GM12892 (cell line): ENCODE results near the gene TSPAN4.

ENCODE experiments used
- DNase-seq: peaks from one replicate; pipeline ENCODE4 v3.0.0; 2011; ENCODE audit not compliant: insufficient read length
- FAIRE-seq: peaks from 2 replicates; lab custom pipeline; 2011; peaks lifted over from hg19 to GRCh38; lab: Jason Lieb, UNC
- POLR2A ChIP-seq: IDR thresholded peaks from 2 replicates; pipeline ENCODE4 v1.6.1; 2011; ENCODE audit warnings: low read depth, low read length, control low read depth
- POLR2AphosphoS5 ChIP-seq: IDR thresholded peaks from 2 replicates; pipeline ENCODE4 v1.6.1; 2011; ENCODE audit warnings: low read depth, low read length, control low read depth
- TAF1 ChIP-seq: IDR thresholded peaks from 2 replicates; pipeline ENCODE4 v1.6.1; 2011; ENCODE audit warnings: low read depth, mild to moderate bottlenecking, control low read depth, low read length, borderline replicate concordance

The TSPAN4 gene

DNA sequence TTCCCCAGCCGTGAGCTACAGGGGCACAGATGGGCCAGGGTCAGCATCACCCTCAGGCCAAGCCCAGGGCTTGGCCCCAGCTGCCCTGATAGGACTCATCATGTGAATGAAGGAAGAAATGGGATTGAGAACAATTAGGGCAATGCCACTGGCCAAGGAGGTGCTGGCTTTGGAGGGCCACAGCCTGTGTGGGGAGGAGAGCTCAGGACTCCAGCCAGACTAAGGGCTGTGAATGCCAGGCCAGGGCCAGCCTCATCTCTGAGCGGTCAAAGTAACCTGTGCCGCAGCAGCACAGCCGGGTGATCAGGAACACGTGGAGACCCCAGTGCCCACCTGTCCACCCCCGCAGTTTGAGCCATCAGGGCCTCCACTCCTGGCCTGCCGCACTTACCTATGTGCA lies 57.9 kb downstream of the TSPAN4 start:
- TF ChIP-seq POLR2A = no peak
- DNase-seq (no peak), FAIRE-seq (no peak)

DNA sequence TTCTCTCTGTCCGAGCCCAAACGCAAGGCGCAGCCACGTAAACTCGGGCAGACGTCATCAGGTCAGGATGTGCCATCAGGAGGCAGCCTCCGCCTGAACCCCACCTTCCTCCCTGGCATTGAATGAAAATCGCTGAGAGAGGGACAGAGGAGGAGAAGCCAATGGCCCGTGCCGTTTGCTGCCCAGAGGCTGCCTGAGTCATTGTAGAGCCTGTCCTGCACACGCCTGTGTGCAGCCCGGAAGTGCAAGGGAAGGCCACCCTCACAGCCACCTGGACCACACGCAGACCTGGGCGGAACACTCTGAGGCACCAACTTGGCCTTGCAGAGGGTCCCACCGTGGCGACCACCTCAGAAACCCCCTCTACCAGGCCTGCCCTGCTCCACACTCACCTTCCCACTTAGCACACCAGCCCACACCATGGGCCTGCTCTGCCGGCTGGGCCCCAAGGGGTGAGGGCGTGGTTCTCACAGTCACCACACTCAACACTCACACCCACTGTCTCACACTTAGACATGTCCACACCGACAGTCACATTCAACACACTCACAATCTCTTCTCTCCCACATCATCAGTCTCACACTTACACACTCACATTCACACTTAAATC lies 58.9 kb downstream of the TSPAN4 start:
- no peak for DNase-seq
- FAIRE-seq = no peak

DNA sequence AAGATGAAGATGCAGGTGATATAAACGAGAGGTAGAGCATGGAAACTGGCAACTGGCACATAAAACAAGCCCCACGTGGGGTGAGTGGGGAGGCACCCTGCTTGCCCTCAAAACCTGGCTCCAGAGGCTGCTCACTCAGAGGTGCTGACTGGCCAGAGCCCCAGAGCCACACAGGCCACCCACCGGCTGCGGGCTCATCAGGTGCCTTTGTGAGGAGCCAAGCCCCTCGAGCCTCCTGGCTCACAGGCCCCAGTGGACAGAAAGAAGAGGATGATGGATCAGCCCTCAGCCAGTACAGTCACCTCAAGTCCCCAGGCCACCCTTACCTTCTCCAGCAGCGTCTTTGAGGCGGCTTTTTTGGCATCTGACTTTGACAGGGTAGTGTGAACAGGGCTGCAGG lies 61.7 kb downstream of the TSPAN4 start:
- no peak for DNase-seq
- TF ChIP-seq TAF1 = no peak
- no peak for TF ChIP-seq POLR2AphosphoS5
- TF ChIP-seq POLR2A = no peak
- FAIRE-seq = no peak

More for the DNA sequence above, 58.9 kb downstream of the TSPAN4 start:
- TF ChIP-seq POLR2A = no peak
- TF ChIP-seq TAF1 = no peak
- no peak for TF ChIP-seq POLR2AphosphoS5

DNA sequence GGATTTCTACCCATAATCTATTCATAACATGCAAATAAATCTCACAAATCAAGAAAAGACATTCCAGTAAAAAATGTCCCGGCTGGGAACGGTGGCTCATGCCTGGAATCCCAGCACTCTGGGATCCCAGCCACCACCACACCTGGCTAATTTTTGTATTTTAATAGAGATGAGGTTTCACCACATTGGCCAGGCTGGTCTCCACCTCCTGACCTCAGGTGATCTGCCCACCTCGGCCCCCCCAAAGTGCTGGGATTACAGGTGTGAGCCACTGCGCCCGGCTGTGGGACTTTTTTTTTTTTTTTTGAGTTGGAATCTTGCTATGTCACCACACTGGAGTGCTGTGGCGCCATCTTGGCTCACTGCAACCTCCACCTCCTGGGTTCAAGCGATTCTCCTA lies 63.3 kb downstream of the TSPAN4 start:
- FAIRE-seq = no peak
- TF ChIP-seq POLR2AphosphoS5 (no peak), POLR2A (no peak), TAF1 (no peak)
- DNase-seq = no peak

DNA sequence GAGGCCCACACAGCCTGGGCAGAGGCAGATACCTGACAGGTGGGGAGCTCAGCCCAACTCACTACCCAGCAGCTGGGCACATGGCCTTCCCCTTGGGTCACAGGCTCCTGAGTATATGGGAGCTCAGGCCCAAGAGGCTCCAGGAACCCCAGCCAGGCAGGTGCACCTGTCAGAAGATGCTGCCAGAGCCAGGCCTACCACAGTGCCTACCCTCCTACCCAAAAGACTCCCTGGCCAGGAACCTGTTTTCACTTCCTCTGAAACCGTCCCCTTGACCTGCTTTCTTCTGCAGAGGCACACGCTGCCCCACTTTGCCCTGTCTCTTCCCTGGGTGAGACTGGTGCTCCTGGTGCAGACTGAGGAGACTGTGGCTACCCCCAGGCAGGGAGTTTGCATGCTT lies 65.0 kb downstream of the TSPAN4 start:
- peak; percentile 64 for FAIRE-seq
- TF ChIP-seq TAF1 = no peak

DNA sequence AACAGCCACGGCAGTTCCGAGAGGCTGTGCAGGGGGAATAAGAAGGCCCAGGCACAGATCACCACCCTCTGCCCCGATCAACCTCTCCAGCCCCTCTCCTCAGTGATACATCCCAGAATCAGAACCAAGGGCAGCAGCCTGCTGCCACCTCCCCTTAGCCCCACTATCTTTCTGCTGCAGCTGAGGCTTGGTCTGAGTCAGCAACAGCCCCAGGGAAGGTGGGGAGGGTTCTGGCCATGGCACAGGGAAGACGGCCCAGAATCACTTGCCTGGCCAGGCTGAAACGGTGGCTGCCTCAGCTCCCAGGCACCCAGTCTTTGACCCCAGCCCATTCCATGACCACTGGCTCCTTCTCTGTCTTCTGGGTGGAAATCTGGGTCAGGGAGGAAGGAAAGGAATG lies 65.6 kb downstream of the TSPAN4 start:
- DNase-seq = no peak
- no peak for FAIRE-seq
- TF ChIP-seq TAF1 = no peak
- no peak for TF ChIP-seq POLR2A
- no peak for TF ChIP-seq POLR2AphosphoS5

More for the DNA sequence above, 65.0 kb downstream of the TSPAN4 start:
- no peak for DNase-seq

DNA sequence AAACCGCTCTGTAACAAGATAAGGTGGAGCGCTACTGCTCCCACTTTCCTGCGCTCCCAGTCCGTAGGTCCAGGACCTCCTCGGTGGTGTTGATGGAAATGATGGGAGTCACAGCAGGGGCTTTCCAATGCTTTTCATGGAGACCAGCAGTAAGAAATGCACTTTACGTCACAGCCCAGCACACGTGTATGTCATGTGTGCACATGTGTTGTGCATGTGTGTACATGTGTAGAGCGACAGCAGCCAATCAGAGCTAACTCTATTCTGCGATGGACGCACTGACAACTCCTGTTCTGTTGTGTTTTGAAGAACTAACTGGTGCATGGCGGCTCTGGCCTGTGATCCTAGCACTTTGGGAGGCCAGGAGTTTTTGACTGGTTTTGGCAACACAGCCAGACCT lies 66.8 kb downstream of the TSPAN4 start:
- DNase-seq = no peak
- peak; percentile 5 for FAIRE-seq
- TF ChIP-seq POLR2AphosphoS5 (no peak), TAF1 (no peak), POLR2A (no peak)

DNA sequence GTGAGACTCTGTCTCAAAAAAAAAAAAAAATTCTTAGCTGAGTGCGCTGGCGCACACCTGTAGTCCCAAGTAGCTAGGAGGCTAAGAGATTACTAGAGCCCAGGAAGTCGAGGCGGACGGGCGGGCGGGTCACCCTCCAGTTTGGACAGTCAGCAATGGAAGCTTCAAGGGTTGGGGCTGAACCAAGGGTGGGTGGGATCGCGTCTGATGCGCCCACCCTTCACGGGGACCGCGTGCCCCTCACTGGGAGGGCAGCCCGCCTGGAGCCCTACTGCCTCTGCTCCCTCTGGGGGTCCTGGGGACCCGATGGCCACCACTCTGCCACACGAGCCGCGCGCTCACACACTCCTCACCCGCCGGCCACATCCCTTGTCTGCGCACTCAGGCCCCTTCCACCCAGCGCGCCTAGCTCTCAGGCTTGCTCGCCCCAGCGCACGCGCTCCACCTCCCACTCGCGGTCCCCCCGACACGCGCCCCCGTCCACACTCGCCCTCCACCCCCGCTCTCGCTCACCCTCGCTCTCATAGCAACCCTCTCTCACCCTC lies 67.5 kb downstream of the TSPAN4 start:
- TF ChIP-seq TAF1 (no peak), POLR2AphosphoS5 (no peak), POLR2A (no peak)
- FAIRE-seq = no peak

DNA sequence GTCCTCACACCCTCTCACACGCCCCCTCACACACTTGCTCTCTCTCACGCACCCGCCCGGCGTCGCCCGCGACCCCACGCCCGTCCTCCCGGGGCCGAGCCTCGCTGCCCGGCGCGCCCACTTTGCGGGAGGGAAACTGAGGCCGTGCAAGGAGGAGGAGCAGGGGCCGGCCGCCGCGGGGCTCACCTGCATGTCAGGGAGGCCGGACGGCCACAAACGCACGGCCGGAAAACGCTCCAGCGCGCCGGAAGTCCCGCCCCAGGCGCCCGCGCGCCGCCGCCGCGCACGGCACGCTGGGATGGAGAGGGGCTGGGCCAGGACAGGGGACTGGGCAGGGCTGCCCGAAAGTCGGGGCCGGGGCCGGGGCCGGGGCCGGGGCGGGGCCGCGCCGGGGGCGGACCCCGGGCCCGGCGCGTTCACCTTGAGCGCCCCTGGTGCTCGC lies 68.0 kb downstream of the TSPAN4 start, which contains the start of gene CHID1:
CHID1 (minus strand) TSS at position 222 of the 442 bp plus-strand sequence. CDS start 5,994 bp downstream, outside the sequence.
- FAIRE-seq = peak; percentile 92
- TF ChIP-seq POLR2A = peak; percentile 74; the same call in 1 of the 2 replicates
- no peak; the same call in 1 of the 2 replicates for TF ChIP-seq TAF1

More for the DNA sequence above, 67.5 kb downstream of the TSPAN4 start:
- DNase-seq = peak; percentile 62

DNA sequence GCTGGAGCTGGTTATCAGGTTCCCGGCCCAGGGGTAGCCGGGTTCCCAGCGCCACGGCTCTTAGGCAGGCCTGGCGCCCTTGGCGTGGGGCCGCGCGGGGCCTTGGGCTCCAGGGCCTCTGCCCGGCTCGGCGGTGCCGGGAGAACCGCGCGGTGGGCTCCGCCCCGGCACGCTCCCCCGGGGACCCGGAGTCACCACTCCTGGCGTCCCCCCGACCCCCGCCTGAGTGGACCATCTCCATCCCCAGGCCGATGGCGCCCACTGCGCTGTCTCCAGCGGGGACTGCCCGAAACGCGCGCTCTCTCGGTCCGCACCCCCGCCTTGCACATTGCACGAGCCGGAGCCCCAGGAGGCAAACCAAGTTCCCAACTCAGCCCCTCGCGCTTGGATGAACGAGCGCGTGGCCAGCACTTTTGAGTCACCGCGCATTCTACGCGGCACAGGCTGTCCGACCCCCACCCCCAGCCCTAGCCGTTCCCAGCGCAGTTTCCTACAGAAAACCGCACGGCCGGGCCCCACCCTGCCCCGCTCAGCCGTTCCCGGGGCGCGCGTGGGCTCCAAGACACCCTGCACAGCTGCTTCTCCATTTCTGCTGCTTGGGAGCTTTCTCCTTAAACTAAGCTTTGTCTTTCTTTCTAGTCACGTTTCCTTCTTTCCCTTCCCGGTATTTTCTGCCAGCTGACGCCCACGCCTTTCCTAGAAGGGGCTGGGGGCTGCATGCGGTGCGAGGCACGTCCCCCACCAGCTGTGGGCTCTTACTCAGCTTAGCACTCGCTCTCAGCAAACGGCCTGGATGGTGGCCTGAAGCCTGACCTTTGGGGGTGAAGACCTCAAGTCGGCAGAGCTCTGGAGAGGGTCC lies 68.6 kb downstream of the TSPAN4 start:
- FAIRE-seq (peak; percentile 56), DNase-seq (no peak)
- TF ChIP-seq TAF1 (no peak), POLR2A (peak; percentile 71), POLR2AphosphoS5 (no peak)

More for the DNA sequence above, 68.0 kb downstream of the TSPAN4 start, which contains the start of gene CHID1:
- DNase-seq = peak; percentile 99

DNA sequence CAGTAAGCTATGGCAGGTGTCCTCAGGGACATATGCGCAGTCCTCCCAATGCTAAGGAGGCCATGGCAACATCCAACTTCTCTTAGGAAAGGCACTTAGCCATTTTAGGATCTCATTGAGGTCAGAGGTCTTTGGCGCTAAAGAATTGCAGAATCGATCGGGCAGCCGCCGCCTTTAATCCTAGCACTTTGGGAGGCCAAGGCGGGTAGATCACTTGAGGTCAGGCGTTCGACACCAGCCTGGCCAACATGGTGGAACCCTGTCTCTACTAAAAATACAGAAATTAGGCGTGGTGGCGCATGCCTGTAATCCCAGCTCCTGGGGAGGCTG lies 69.2 kb downstream of the TSPAN4 start:
- no peak for TF ChIP-seq TAF1
- no peak for TF ChIP-seq POLR2AphosphoS5
- no peak for TF ChIP-seq POLR2A
- FAIRE-seq (no peak), DNase-seq (no peak)
